ENCODE measurements around the gene ABCG5.

- TF ChIP-seq CEBPB (IDR thresholded peaks at IDR 0.05; ENCODE audit: low read depth, low read length): no peak
- TF ChIP-seq CTCF (conservative IDR thresholded peaks at IDR 0.05; ENCODE audit: low read depth, low read length): no peak
- TF ChIP-seq RAD21 (IDR thresholded peaks at IDR 0.05; ENCODE audit: low read length): no peak
- no peak for TF ChIP-seq USF2 (IDR thresholded peaks at IDR 0.05; ENCODE audit: low read depth, low read length)
- no peak for TF ChIP-seq SMC3 (IDR thresholded peaks at IDR 0.05; ENCODE audit: low read depth, low read length)
- TF ChIP-seq FOS (IDR thresholded peaks at IDR 0.05; ENCODE audit: low read depth, low read length): no peak
- TF ChIP-seq NFE2L2 (IDR thresholded peaks at IDR 0.05; ENCODE audit: low read depth, low read length): no peak
- no peak for TF ChIP-seq POLR2A (IDR thresholded peaks at IDR 0.05; ENCODE audit: low read depth, low read length)
- no peak for TF ChIP-seq MXI1 (IDR thresholded peaks at IDR 0.05; ENCODE audit: borderline replicate concordance, low read depth, low read length)
- no peak for TF ChIP-seq MAFK (IDR thresholded peaks at IDR 0.05; ENCODE audit: low read depth, low read length)
These were observed 50.0 kb downstream of the ABCG5 start for GRCh38 chr2:43788646-43789045.

All from IMR-90 (cell line).